IPS-15b (cell line): ENCODE measurements around the gene MICAL2.

ENCODE experiments used
- H3K27me3 ChIP-seq: one replicate; pipeline ENCODE4 v1.6.1; 2013; ENCODE audit warnings: low read length; ENCODE audit not compliant: control insufficient read depth, insufficient read depth
- H3K36me3 ChIP-seq: one replicate; pipeline ENCODE4 v1.6.1; 2013; ENCODE audit warnings: low read length; ENCODE audit not compliant: control insufficient read depth, insufficient read depth
- H3K4me1 ChIP-seq: one replicate; pipeline ENCODE4 v1.6.1; 2013; ENCODE audit warnings: mild to moderate bottlenecking, low read length; ENCODE audit not compliant: control insufficient read depth, insufficient read depth
- H3K4me3 ChIP-seq: one replicate; pipeline ENCODE4 v1.5.1; 2013; ENCODE audit warnings: low read depth, low read length
- H3K9ac ChIP-seq: one replicate; pipeline ENCODE4 v1.6.1; 2013; ENCODE audit warnings: low read depth, mild to moderate bottlenecking, low read length
- H3K9me3 ChIP-seq: one replicate; pipeline ENCODE4 v1.6.1; 2013; ENCODE audit warnings: mild to moderate bottlenecking, low read length; ENCODE audit not compliant: control insufficient read depth, insufficient read depth

The MICAL2 gene

DNA sequence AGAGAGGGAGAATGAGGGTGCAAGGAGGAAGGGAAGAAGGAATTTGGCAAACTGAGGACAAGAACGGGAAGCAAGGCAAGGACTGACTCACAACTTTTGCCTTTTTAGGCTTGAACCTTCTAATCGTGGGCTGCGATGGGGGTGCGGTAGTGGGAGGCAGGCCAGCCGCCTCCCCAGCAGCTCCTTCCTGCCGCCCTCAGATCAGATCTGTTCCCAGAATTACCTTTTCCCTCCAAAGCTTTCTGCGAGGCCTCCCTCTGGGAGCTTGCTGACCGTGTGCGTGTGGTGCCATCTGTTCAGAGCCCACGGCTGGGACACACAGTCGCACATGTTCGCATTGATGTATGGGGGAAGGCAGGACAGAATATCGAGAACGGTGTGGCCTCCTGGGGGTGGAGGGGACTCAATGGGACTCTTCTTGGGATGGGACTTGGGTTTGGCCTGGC is 180.1 kb downstream of the MICAL2 start:
- Histone ChIP-seq H3K9ac (no peak overlapping the region), H3K36me3 (no peaks in the 10 kb centered on the region), H3K27me3 (no peaks in the 10 kb centered on the region), H3K4me1 (peaks cover 3% of the 10 kb centered on the region), H3K9me3 (no peaks in the 10 kb centered on the region), H3K4me3 (no peak overlapping the region)

DNA sequence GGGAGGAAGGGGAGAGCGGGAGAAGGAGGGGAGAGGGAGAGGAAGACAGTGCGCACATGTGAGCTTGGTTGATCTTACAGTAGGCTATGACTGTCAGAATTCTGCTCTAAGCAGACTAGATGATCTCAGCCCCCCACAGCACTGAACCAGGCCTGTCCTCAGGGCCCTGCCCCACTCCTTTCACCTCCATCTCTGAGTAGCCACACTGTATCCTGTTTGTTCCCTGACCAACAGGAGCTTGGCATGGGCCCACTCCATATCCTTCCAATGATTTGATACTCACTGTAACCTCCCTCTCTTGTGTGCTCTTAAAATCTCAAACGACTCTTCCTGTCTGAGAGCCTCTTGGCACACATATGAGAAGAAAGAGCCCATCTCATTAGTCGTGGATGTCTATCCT is 180.9 kb downstream of the MICAL2 start:
- Histone ChIP-seq H3K9ac (no peak overlapping the region), H3K4me3 (no peak overlapping the region), H3K27me3 (no peaks in the 10 kb centered on the region), H3K36me3 (no peaks in the 10 kb centered on the region), H3K4me1 (peaks cover 3% of the 10 kb centered on the region), H3K9me3 (no peaks in the 10 kb centered on the region)

DNA sequence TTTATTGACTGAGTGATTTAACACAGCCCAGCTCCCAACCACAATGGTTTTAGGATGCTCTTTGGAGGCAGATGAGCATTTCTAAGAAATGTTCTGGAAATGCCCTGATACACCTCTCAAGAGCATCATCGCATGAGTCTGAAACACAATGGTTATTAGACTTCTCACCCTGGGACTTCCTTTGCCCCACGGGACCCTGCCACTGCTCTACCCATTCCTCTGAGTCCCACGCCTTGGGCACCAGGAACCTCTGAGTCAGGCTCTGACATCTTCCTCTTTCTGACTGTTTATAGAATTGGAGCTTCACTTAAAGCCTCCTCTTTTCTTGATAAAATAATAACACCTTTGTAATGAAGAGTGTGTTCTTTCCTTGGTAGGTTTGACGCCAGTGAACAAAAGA is 181.4 kb downstream of the MICAL2 start:
- Histone ChIP-seq H3K4me3 (no peak overlapping the region), H3K9me3 (no peaks in the 10 kb centered on the region), H3K4me1 (peaks cover 3% of the 10 kb centered on the region), H3K27me3 (no peaks in the 10 kb centered on the region), H3K36me3 (no peaks in the 10 kb centered on the region), H3K9ac (no peak overlapping the region)

DNA sequence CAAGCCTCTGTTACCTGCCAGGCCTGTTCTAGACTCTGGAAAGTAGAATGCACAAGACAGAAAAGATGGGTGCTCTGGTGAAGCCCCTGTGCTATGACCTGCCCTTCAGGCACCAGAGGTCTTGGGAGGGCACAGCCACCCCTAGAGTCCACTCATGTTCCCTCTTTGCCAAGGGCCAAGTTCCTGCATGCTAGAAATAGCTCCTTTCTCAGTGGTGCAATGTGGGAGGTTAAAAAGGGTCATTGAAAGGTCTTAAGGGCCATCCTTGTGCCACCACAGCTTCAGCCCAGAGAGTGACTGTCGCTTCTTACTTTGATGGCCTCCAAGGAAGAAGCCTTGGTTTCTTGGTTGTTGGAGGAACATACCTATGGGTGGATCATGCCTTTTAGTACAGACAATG is 182.4 kb downstream of the MICAL2 start:
- Histone ChIP-seq H3K27me3 (no peaks in the 10 kb centered on the region), H3K36me3 (no peaks in the 10 kb centered on the region), H3K4me3 (no peak overlapping the region), H3K9ac (no peak overlapping the region), H3K9me3 (no peaks in the 10 kb centered on the region), H3K4me1 (peaks cover 3% of the 10 kb centered on the region)

DNA sequence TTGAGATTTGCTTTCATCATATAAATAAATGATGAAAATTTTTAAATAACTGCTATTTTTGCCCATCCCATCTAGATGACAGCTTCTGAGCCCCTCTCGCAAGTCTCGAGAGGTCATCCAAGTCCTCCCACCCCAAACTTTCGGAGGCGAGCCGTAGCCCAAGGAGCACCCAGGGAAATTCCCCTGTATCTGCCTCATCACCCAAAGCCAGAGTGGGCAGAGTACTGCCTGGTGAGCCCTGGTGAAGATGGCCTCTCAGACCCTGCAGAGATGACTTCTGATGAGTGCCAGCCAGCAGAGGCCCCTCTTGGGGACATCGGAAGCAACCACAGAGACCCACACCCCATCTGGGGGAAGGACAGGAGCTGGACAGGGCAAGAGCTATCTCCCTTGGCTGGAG is 183.1 kb downstream of the MICAL2 start:
- no peak overlapping the region for H3K4me3 ChIP-seq
- no peaks in the 10 kb centered on the region for H3K36me3 ChIP-seq
- no peaks in the 10 kb centered on the region for H3K27me3 ChIP-seq
- no peaks in the 10 kb centered on the region for H3K4me1 ChIP-seq
- H3K9ac ChIP-seq, result no peak overlapping the region
- no peaks in the 10 kb centered on the region for H3K9me3 ChIP-seq

DNA sequence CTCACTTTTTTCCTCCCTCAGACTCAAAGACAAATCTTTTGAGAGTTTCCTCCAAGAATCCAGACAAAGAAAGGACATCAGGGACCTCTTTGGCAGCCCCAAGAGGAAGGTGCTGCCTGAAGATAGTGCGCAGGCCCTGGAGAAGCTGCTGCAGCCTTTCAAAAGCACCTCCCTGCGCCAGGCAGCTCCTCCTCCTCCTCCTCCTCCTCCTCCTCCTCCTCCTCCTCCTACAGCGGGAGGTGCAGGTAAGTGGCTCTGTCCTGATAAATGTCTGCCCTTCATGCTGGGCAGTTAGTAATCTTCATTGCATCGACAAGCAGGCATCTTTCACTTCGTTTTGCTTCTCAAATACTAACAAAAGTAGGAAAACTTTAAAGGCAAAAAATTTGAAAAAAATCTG is 184.2 kb downstream of the MICAL2 start:
- Histone ChIP-seq H3K4me3 (no peak overlapping the region), H3K36me3 (no peaks in the 10 kb centered on the region), H3K27me3 (no peaks in the 10 kb centered on the region), H3K9me3 (no peaks in the 10 kb centered on the region), H3K4me1 (no peaks in the 10 kb centered on the region), H3K9ac (no peak overlapping the region)

DNA sequence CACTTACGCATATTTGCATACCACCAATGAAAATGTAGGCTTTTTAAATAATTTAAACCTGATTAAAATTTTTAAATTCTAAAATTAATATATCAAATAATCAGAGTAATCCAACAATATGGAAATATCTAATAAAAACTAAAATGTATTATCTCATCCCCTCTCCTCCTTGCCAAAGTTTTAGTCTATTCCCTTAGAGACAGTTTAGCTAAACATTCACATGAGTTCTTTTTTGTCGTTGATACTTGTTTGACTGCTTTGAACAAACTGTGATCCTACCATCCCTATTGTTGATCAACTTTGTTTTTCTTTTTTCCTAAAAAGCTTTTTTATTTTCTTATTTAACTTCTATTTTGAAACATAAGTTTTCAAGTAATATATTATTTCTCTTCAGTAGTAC is 185.6 kb downstream of the MICAL2 start:
- Histone ChIP-seq H3K4me3 (no peak overlapping the region), H3K9me3 (no peaks in the 10 kb centered on the region), H3K4me1 (no peaks in the 10 kb centered on the region), H3K36me3 (no peaks in the 10 kb centered on the region), H3K9ac (no peak overlapping the region), H3K27me3 (no peaks in the 10 kb centered on the region)

DNA sequence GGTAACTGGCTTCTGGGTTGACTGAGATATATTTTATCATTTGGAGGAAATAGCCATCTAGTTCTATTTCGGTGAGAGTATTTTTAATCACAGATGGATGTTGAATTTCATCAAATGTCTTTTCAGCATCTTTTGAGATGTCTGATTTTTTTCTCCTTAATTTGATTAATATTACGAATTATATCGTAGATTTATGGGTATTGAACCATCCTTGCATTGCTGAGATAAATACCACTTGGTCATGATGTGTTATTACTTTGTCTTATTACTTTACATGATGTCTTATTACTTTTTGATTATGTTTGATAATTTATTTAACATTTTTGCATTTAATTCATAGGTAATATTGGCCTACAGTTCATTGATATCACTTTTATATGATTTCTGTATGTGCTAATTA is 188.2 kb downstream of the MICAL2 start:
- Histone ChIP-seq H3K4me1 (no peaks in the 10 kb centered on the region), H3K9me3 (no peaks in the 10 kb centered on the region), H3K4me3 (no peak overlapping the region)

DNA sequence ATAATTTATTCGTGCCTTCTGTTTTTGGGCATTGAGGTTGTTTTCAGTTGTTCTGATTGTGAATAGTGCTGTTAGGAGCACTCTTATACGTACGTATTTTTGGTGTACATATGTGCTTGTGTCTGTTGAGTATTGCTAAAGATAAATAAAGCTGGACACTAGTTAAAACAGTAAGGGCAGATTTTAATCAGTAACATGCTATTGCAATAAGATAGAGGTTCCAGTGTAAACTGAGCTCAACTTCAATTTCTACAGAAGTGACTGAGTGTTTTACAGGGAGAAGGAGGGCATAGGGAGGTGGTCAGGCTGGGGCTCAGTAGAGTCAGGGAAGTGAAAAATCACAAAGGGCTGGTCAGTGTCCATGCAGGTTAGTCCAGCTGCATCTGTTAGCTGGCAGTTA is 191.0 kb downstream of the MICAL2 start:
- Histone ChIP-seq H3K4me3 (no peak overlapping the region), H3K36me3 (no peaks in the 10 kb centered on the region), H3K4me1 (no peaks in the 10 kb centered on the region), H3K9ac (no peak overlapping the region), H3K9me3 (no peaks in the 10 kb centered on the region), H3K27me3 (no peaks in the 10 kb centered on the region)

More for the DNA sequence above, 188.2 kb downstream of the MICAL2 start:
- H3K9ac ChIP-seq, result no peak overlapping the region
- H3K27me3 ChIP-seq, result no peaks in the 10 kb centered on the region
- no peaks in the 10 kb centered on the region for H3K36me3 ChIP-seq

DNA sequence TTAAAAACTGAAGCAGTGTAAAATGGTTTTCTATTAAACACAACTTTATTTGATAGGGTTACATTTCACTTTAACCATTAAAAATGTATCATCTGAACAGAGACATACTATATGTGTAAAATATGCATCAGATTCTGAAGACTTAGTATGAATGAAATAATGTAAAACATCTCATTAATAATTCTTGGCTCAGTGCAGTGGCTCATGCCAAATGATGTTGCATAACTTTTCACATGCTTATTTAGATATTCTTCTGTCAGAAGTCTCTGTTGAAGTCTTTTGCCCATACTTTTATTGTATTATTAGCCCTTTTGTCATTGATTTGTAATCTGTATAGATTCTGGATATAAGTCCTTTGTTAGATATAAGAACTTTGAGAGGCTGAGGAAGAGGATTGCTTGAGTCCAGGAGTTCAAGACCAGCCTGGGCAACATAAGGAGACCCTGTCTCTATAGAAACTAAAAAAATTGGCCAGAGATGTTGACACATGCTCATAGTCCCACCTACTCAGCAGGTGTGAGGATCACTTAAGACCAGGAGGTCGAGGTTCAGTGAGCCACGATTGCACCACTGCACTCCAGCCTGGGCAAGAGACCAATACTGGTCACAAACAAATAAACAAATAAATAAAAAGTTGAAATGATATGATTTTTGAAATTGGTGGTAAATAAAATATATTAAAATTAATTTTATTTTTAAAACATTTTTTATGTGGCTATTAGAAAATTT is 193.2 kb downstream of the MICAL2 start:
- no peaks in the 10 kb centered on the region for H3K27me3 ChIP-seq
- H3K4me1 ChIP-seq, result no peaks in the 10 kb centered on the region
- no peaks in the 10 kb centered on the region for H3K9me3 ChIP-seq
- H3K9ac ChIP-seq, result no peak overlapping the region
- no peak overlapping the region for H3K4me3 ChIP-seq
- no peaks in the 10 kb centered on the region for H3K36me3 ChIP-seq

DNA sequence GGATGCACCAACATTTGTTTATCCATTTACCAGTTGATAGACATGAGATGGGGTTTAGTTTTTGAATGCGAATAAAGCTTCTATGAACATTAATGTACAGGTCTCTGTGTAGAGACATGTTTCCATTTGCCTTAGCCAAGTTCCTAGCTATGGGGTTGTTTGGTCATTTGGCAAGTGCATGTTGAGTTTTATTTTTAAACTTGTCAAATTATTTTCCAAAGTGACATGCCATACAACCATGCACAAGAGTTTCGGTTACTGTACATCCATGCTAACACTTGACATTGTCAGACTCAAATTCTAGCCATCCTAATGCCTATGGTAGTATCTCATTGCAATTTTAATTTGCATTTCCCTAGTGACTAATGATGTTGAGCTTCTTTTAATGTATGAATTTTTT is 196.4 kb downstream of the MICAL2 start:
- Histone ChIP-seq H3K9ac (no peak overlapping the region), H3K4me3 (no peak overlapping the region), H3K36me3 (no peaks in the 10 kb centered on the region), H3K27me3 (no peaks in the 10 kb centered on the region), H3K4me1 (no peaks in the 10 kb centered on the region), H3K9me3 (no peaks in the 10 kb centered on the region)

DNA sequence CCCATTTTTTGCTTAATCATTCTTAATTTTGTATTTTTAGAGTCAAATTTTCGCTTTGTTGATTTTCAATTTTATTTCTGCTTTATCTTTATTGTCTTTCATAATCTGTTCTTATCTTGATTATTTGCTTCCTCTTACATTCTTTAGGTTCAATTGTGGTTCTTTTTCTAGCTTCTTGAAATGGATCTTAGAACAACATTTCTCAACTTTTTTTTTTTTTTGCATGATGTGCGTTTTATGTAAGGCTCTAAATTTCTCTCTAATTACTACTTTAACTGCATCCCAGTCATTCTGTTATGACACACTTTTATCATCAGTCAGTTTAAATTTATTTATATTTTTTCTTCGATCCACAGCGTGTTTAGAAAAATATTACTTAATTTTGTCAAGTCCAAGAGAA is 201.7 kb downstream of the MICAL2 start:
- Histone ChIP-seq H3K4me1 (no peaks in the 10 kb centered on the region), H3K9me3 (peaks cover 4% of the 10 kb centered on the region)

More for the DNA sequence above, 201.7 kb downstream of the MICAL2 start:
- no peak overlapping the region for H3K4me3 ChIP-seq
- H3K9ac ChIP-seq, result no peak overlapping the region
- no peaks in the 10 kb centered on the region for H3K27me3 ChIP-seq
- H3K36me3 ChIP-seq, result no peaks in the 10 kb centered on the region
